ENCODE data around the gene DCAF16.

DNA sequence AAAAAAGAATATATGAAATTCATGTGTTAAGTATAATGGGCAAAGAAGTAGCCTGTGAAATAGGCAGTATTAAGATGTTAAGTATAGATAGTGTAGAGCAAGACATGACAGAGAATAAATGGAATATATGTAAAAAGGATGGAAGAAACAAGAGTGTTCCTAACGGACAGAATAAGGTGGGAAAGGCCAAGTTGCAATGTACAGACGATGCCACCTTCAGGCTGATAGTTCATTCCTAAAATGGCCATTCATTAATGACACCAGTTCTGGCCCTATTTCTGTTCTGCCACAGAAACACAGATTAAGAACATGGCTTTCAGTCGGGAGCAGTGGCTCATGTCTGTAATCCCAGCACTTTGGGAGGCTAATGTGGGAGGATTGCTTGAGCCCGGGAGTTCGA lies 24.7 kb downstream of the DCAF16 start:
- no peak for TF ChIP-seq POLR2A (IDR thresholded peaks at IDR 0.05)
- TF ChIP-seq, protein P1, sequence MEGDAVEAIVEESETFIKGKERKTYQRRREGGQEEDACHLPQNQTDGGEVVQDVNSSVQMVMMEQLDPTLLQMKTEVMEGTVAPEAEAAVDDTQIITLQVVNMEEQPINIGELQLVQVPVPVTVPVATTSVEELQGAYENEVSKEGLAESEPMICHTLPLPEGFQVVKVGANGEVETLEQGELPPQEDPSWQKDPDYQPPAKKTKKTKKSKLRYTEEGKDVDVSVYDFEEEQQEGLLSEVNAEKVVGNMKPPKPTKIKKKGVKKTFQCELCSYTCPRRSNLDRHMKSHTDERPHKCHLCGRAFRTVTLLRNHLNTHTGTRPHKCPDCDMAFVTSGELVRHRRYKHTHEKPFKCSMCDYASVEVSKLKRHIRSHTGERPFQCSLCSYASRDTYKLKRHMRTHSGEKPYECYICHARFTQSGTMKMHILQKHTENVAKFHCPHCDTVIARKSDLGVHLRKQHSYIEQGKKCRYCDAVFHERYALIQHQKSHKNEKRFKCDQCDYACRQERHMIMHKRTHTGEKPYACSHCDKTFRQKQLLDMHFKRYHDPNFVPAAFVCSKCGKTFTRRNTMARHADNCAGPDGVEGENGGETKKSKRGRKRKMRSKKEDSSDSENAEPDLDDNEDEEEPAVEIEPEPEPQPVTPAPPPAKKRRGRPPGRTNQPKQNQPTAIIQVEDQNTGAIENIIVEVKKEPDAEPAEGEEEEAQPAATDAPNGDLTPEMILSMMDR (IDR thresholded peaks at IDR 0.05) = no peak

Data from testis (tissue), 2 donors.